NOMO-1 treated with DMSO at 0.1 percent for 48 hours (cell line): ENCODE data around the gene EGFLAM.

Source experiments
- DNase-seq: peaks from one replicate; lab custom pipeline; 2025; ENCODE audit not compliant: unreplicated experiment; lab: John Stamatoyannopoulos, UW

Gene EGFLAM

DNA sequence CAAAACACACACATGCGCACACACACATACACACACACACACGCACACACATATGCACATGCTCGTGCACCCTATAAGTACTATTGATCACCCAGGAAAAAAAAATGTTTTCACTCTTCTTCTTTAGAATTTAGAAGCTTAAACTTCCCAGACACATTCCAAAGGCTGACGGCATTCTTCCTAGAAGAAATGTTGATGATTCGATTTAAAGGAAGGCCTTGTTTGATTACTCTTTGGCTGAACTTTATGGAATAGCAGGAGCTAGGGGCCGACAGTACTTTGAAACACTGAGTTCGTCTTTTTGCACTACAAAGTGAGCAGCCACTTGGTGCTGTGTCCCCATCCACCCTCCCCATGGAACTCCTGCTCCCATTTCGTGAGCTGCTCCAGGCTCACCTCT is 113.2 kb downstream of the EGFLAM start:
- no peak for DNase-seq

- DNase-seq: no peak
Measured at GRCh38 chr5:38373743-38374142, 115.4 kb downstream of the EGFLAM start.

DNA sequence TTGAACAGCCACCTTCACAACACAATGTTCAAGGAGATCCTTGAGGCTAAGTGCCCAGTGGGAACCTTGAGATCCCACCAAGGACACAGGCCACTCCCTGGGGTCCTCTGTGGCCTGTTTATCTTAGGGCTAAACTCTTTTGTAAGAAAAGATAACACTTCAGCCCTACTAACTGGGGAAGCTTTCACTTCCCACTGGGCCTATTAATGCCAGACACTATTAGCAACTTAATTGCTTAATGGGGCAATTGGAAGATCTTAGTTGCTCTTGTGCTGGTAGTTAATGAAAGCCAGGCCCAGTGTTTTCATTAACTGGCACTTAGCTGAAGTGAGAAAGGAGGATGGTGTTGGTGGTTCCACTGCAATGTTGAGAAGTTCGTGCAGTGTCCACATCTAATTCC is 117.1 kb downstream of the EGFLAM start:
- DNase-seq: no peak

DNA sequence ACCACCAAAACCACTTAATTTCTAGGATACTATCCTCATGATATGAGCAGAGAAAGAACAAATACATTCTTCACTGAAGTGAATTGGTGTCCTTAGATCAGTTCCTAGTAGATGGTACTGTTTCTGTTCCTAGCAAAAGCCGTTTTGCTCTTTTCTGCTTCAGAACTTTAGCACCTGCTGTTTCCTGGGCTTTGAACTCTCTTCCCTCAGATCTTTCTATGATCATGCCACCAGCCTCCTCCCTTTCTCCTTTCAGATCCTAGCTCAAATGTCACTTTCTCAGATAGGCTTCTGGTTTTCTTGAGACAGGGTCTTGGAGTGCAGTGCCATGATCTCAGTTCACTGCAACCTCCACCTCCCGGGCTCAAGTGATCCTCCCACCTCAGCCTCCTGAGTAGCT is 118.0 kb downstream of the EGFLAM start:
- no peak for DNase-seq

DNA sequence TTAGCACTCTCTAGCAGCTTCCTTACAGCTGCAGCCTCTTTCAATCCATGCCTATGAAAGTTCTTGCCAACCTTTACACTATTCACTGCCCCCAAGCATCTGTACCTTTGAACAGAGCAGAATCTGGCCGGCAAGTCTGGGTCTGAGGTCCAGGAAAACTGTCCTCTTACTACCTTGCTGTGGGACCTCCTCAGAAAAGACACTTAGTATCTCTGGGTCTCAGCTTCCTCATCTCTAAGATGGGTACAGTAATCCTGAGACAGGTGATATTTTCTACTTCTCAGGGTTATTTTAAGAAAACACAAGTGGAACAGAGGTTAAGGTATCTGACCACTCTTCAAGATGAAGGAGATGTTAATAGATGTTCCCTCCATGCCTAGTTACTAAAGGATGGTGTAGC is 120.2 kb downstream of the EGFLAM start:
- DNase-seq: no peak

- DNase-seq: no peak
Measured at GRCh38 chr5:38379350-38379937, 121.1 kb downstream of the EGFLAM start.

- DNase-seq: no peak
Measured at GRCh38 chr5:38380537-38380936, 122.2 kb downstream of the EGFLAM start.

- no peak for DNase-seq
Measured at GRCh38 chr5:38381361-38381760, 123.0 kb downstream of the EGFLAM start.

DNA sequence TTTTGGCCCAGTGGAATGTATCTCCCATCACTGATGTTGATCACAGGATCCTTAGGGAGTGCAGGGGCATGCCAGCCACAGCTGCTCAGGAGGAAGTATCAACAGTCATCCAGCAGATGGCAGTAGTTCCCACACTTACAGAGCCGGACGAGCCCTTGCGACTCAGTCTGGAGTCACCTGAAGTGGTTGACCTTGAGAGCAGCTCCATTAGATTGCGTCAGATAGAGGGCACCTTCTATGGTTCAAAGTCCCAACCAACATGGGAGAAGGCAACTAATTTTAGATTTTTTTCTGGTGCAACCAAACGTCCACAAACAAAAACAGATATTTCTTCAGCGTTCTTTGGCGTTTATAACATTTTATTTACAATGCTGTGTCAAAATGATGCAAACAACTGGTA is 124.5 kb downstream of the EGFLAM start:
- DNase-seq: peak; percentile 48

DNA sequence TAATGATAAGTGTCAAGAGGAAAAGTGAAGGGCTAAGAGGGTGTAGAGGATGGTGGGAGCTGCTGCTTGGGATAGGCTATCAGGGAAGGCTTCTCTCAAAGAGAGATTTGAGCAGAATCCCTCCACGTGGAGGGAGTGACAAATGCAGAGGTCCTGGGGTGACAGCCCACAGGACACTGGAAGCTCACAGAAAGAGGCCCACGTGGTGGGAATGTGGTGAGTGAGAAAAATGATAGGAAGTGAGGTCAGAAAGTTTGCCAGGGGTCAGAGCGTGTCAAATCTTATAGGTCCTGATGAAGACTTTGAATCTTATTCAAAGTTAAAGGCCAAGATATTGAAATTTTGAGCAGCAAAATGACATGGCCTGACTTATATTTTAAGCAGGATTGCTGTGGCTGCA is 125.3 kb downstream of the EGFLAM start:
- DNase-seq: no peak

DNA sequence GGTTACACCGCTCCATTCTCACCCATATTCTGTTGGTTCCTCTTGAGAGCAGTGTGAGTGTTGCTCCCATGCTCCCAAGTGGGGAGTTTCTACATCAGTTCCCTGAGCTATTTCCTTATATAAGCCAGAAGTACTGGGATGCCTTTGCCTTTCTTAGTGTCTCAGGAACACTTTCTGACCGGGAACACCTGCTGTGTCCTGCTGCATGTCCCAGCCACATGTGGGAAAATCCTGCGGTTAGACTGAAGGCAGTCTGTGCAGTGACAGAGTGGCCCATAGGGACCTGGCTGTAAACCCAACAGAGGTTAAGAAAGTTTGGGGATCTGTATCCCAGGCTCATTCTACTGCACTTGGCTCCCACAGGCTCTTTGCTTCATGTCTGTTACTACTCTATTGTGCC is 126.0 kb downstream of the EGFLAM start:
- no peak for DNase-seq

- no peak for DNase-seq
Measured at GRCh38 chr5:38387161-38387560, 128.8 kb downstream of the EGFLAM start.

GRCh38 chr5:38393636-38394035 is 135.3 kb downstream of the EGFLAM start:
- no peak for DNase-seq

DNA sequence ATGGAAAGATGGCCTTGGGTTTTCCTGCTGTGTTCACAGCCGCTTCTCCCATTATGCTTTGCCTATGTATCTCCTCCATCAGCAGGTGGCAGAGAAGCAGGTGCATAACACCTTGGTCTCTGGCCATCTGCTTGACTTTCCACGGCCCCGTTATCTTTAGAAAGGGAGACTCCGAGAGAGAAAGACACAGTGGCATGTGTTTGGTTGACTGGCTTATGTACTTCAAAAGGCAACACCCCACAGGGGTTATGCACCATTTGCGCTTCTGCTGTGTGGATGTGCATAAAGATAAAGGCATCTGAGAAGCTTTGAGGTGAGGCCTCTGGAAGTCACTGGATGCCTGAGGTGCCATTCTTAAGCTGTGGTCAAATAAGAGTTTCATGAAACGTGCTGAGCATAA is 138.4 kb downstream of the EGFLAM start:
- no peak for DNase-seq

- DNase-seq: no peak
Measured at GRCh38 chr5:38400365-38400764, 142.0 kb downstream of the EGFLAM start.

DNA sequence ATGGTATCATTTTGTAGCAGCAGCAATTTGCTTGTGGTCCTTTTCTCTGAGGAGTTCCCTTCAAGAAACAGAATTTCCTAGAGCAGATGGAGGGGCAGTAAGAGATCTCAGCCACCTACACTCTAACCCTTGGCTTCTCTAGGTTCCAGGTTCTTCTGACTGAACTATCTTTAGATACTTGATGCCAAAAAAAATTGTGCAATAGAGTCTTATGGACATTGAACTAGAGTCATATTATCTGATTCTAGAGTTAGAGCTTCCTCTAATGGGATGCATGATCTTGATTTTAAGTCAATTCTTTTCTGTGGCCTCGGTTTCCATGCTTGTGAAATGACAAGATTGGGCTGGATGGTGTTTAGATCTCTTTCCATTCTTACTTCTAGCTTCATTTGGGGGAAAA is 142.8 kb downstream of the EGFLAM start:
- DNase-seq: no peak

- DNase-seq: no peak
Measured at GRCh38 chr5:38403406-38403805, 145.0 kb downstream of the EGFLAM start.

DNA sequence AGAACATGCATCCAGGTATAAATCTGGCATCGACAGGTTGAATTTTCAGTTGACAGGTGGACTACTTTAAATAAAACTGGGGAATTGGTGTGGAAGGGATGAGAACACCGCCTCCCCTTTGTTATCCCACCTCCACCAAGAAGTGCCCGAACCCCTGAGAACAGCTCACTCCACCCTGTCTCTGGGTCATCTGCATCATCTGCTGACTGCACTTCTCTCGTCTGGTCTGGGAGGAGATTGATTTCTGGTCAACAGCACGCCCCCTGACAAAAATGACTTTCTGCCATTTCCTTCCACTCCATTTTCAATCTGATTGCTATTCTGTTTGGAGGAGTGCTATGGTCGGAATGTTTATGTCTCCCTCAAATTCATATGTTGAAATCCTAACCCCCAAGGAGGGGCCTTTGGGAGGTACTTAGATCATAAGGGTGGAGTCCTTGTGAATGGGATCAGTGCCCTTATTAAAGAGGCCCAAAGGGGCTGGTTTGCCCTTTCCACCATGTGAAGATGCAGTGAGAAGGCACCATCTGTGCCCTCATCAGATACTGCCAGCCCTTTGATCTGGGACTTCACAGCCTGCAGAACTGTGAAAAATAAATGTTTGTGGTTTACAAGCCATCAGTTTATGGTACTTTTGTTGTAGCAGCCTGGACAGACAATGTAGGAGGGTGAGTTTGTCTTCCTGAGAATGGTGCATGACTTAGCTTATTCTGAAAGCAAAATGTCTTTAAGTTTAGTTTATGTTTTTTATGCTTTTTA is 145.7 kb downstream of the EGFLAM start:
- DNase-seq: no peak

- DNase-seq: no peak
Measured at GRCh38 chr5:38404667-38405276, 146.4 kb downstream of the EGFLAM start.

DNA sequence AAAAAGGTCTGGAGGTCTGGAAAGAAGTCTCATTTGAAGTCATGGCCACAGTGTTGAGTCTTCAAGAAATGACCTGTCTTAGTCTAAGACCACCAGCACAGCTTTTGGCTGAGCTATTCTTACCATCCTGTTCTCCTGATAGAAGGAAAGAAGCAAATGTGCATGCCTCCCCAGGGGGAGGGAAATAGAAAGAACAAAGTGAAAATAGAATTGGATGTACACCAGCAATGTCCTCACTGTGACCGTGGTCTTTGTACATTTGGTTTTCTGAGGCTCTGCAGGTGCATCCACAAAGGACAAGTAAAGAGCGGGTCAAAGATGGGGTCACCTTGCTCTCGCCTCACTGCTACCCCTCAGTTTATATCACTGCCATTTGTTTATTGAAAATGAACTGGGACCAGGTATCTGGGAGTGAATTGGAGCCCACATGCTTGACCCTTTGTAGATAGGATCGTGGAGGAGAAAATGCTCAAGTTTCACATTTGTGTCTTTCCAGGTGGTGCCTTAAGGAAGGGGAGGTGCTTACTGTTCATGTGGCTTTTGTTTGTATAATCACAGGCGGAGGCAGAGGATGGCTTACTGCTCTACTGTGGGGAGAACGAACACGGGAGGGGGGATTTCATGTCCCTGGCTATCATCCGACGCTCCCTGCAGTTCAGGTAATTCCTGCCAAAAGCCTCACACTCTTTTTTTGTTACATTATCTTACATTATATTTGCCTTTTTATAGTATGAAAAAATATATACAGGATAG is 150.3 kb downstream of the EGFLAM start:
- DNase-seq: no peak

GRCh38 chr5:38410304-38410990 is 152.1 kb downstream of the EGFLAM start:
- DNase-seq: no peak
